GM18868 (cell line): ENCODE results near the gene SFR1.

ENCODE experiments used
- ATAC-seq: cut with Tn5 transposase; IDR thresholded peaks from one replicate; pipeline ENCODE4 v1.9.1; 2021; ENCODE audit warnings: mild to moderate bottlenecking, moderate library complexity; ENCODE audit not compliant: unreplicated experiment

Gene SFR1, protein sequence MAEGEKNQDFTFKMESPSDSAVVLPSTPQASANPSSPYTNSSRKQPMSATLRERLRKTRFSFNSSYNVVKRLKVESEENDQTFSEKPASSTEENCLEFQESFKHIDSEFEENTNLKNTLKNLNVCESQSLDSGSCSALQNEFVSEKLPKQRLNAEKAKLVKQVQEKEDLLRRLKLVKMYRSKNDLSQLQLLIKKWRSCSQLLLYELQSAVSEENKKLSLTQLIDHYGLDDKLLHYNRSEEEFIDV

DNA sequence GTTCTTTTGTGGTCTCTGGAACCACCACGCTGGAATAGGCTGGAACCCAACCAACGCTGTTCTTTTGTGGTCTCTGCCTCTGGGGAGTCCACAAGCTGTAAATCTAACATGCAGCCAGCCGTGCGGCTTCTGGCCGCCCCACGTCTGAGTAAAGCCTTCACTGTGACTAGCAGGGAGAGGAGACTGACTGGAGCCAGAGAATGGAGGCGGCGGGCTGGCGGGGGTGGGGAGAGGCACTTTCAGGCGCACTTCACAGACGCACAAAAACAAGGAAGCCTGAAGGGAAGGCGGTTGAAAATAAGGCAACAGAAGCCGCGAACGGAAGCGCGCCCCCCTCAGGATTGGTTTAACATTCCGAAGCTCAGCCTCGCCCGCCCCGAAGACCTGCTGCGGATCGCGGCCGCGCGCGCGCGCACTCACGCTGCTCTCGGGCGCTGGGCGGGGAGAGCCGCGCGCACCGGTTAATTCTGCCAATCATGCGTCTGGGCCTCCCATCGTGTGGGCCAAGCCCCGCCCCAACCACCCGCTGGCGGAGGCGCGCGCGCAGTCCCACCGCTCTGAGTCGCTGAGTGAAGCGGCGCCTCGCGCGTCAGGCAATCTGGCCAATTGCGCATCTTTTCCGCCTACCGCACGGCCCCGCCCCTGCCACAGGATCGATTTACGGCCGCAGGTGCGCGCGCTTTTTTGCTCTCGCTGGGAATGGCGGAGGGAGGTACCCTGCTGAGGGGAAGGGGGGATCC is at the start of gene SFR1:
TSS of gene SFR1 (plus strand) at position 687 of the 740 bp plus-strand sequence. CDS start at position 700, 13 bp downstream.
- peak; percentile 88 for ATAC-seq

DNA sequence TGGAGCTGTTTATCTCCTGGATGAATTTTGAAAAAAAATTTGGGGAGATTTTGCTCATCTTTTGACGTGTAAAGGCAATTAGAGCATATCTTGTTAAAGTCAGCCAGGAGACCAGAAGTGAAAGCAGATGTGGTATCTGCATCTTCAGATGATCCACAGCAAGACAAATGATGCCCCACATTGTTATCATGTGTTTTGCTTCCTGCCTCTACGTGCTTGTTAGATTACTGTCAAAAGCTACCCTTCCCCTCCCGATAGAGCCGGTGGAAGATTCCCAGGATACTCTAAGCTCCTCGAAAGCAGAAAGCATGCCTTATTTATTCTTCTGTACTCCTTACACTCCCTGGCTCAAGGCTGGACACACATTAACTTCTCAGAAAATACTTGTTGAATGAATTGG is 49.2 kb upstream of the SFR1 start:
- no peak for ATAC-seq

DNA sequence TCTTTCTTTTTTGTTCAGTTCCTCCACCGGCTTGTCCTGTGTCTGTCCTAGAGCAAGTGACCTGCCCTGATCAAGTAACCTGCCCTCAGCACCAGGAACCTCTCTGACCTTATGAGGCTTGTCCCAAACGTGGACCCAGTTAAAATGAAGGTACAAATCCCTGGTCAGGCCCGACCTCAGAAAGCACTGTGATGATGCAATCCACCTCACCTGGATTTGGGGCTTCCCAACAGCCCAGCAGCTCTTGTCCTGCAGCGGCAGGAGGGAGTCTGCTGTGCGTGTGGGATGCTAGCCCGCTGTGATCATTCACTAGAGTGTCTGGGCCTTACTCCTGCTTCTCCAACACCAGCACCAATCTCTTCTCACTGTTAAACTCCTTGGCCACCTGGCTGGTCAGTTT is 47.5 kb upstream of the SFR1 start:
- no peak for ATAC-seq

DNA sequence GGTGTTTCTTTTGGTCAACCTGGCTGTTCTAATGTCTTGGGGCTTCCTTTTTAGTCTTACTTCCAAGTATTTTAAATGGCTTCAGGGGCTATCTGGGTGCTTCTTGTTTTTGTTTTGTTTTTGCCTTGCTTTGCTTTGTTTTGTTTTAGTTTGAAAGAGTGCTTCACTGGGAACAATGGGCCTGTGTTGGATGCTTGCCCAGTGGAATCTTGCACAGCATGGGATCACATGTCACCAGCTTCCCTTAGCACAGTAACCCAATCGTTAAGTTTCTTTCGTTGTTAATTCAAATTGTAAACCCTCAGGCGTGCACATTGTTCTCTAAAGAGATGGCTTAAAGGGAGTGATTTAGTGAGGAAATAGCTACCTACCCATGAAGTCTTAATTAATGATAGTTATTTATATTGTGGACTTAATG is 45.2 kb upstream of the SFR1 start:
- ATAC-seq = no peak

DNA sequence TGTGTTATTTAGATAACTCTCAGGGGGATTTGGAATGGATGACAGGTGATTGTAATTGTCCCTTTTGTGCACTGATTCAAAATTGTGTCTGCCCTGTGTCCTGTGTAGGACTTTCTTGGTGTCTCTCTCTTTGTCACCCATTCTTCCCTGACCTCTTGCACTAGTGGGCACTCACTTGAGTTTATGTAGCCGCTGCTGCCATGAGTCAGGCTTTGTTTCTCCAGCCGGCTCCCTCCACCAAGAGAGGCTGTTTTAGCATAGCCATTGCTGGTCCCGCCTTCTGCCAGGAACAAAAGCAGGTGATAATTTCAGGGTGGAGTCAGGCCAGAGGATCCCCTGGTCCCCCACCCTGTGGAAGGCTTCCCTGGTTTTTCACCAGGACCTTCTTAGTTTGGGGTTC is 44.7 kb upstream of the SFR1 start:
- no peak for ATAC-seq

DNA sequence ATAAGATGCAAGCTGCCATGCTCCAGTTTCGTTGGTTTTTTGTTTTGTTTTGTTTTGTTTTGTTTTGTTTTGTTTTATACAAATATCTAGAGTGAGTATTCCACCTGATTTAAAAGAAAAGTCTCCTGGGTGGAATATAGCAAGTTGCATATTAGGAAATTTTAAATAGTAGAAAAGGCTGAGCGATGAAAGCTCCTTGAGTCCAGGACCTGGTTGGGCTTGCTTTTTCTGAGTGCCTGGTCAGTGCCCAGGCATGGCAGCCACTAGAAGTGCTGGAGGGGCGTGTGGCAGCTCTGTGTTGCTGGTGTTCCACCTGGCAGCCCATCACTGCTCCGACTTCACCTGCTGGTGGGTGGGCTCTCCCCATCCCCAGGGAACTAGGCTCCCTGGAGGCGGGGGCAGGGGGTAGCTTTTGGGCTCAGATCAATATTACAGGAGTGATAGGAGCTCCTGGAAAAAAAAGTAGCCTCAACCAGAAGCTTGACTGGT is 44.3 kb upstream of the SFR1 start:
- no peak for ATAC-seq

DNA sequence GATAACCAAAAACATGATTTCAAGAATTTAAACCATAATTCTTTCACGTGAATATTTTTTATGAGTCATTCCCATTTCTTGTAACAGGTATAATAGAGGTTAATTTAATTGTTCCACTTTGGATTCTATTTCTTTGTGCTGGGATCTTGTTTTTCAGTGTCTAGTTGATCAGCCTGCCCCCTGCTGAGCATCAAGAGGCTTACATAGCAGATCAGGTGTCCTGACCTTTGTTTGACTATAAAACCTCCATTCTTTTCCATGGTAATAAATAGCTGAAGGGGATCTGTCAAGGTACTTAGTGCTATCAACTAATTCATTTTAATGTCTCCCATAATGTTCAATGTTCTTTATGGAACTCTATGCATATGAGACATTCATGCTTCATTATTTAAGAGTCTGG is 41.2 kb upstream of the SFR1 start:
- no peak for ATAC-seq

DNA sequence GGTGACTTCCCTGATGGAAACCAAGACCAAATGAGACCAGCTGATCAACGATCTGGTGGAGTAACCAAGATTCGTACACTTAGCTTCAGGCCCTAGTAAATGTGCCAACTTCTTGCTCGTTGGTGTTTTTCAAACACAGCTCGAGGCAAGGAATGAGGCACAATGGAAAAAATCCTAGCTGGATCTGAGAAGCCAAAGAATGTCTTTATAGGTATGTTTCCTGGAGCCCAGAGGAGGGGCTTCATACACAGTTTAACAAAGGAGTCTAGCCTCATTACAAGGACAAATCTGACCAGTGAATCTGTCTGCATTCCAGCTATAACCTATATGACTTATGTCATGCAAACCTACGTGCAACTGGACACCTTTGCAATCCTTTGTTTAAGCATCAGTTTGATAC is 40.0 kb upstream of the SFR1 start:
- no peak for ATAC-seq

DNA sequence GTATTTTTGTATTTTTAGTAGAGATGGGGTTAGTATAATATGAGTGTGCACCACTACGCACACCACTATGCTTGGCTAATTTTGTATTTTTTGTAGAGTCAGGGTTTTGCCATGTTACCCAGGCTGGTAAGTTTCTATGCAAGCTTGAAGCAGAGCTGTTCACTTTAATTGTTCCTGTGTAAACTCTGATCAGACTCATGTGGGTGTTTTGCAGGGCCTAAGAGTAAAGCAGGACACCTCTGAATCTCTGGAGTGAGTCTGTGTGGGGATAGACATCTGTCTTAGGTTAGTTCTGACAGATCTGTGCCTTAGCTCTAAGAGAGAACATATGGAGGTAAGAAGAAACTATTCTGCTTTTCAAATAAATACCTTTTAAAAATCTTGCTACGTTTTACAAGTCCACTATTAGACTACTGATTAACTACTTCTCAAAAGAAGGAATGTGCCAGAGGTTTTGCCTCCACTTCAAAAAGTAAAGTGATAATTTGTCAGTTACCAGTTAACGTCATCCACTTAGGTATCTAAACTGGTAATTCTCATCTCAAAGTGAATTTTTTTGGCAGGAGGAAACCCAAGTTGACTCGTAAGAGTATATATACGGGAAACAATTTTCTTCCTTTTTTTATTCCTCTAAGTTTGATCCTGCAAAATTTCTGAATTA is 37.4 kb upstream of the SFR1 start:
- no peak for ATAC-seq

DNA sequence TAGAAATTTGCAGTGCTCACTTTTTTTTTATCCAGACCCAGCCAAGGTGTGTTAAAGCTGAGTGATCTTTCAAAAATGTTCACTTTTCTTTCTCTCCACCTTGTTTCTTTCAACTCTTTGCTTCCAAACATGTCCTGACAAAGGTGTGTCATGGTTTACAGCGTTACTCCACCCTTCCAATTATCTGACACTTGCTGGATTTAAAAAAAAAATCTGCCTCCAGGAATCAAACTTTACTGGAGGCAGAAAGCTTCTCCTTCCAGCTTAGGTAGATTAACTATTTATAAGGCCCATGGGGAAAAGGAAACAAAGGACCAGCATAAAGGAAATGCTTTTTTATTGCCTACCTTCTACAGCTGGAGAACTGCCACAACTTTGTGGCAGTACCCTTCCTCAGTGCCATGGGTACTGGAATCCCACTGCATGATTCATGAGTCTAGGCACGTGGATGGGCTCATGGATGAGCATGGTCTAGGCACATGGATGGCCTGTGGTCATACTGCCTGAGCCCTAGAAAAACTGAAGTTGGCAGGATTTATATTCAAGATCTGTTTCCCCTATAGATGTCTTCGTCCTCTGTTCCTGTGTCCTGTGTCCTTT is 36.1 kb upstream of the SFR1 start, which contains the start of gene COL17A1:
TSS of gene COL17A1 (minus strand) at position 80 of the 600 bp plus-strand sequence. CDS start 5,207 bp downstream, outside the sequence.
- ATAC-seq = no peak

DNA sequence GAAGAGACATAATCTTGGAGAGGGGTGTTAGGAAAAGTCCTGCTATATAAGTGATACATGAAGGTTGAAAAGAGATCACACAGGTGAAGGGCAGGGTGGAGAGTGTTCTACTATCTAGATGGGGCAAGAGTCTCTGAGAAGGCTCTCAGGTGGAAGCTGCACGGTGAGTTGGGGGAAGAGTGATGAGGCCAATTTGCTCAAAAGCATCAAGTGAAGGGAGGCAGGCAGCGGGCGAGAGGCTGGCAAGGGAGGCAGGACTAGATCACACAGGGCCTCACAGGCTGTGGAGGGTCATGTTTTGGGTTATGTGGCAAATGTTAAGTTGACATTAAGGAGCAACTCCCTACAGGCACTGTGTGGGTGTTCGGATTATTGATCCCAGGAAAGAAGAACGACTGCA is 33.7 kb upstream of the SFR1 start:
- no peak for ATAC-seq

DNA sequence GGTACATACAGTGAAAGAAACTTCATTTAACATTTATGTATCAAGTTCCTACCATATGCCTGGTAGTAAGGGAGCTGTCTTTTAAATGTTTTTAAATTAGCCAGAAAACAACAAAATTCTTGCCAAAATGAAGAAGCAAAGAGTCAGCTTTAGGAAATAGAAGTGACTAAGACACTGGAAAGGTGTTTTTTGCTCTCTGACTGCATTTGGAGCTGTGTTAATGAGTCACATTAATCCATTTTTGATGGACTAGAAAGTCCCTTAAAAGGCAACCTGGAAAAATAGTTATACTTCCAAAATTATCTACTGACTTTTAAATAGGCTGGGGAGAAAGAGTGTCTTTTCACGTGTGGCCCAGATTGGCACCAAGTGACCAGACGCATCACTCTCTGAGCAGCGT is 32.4 kb upstream of the SFR1 start:
- no peak for ATAC-seq

DNA sequence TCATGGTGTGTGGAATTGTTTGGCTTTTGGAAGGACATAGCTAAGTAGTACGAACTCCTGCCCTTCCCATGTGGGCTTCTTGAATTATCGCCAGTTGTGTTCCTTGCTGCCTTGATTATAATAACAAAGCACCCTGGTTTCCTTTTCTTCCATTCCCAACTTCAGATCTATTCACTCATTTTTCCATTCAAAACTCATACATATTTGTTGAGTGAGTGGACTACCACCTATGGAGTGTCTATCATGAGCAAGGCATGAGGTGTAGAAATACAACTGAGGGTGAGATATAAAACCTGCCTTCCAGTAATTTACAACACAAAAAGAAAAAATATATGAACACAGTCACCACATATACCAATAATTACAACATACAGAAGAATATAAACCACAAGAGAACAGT is 31.4 kb upstream of the SFR1 start:
- no peak for ATAC-seq

DNA sequence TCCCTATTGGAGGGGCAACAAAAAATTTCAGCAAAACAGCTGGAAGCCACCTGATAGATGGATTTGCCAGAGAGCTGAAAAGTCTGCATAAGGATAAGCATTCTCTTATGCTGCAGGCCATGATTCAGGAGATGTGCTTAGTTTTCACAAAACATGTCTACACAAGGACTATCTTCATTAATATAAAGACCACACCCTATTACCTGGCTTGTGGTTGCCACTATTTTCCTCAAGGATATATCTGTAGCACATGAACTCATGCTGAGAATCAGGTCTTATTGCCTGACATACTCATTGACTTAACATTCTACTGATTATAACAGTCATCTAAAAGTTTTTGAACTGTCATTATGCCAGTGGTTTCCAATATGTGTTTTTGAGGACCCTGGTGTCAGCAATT is 29.2 kb upstream of the SFR1 start:
- no peak for ATAC-seq

DNA sequence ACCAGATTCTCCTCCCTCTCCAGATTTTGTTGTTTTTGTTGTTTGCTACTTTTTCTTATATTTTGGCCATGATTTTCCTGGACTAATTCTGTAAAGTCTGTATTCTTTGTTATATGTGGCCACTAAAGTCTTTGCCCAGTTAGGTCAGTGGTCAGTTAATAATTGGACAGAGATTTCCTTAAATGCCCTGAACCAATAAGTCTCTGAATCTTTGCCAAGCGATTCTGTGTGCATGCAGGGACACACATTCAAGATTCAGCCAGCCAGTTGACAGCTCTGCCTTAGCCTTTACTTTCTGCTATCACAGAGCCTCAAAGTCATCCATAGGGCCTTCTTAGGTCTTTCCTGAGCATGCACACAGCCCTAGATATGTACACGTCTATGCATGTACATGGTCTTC is 25.3 kb upstream of the SFR1 start:
- no peak for ATAC-seq

DNA sequence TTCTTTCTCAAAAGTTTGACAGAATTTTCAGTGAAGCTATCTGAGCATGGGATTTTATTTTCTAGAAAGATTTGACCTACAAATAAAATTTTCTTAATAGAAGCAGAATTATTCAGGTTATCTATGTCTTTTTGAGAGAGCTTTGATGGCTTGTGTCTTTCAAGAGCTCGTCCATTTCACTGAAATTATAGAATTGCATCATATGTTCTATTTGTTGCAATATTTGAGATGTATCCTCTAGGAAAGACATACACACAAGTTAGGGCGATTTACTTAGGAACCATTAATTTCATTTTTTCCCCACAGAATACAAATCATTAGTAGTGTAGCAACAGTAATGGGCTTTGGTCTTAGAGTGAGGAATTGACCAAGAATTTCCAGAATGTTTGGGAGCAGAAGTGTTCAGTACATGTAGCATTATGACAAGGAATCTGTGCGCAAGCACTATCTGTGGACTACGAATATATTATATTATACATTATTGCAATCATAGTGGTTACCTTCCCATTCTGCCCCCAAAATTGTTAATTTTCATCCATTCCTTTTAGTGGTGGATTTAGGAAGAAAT is 23.5 kb upstream of the SFR1 start:
- no peak for ATAC-seq

DNA sequence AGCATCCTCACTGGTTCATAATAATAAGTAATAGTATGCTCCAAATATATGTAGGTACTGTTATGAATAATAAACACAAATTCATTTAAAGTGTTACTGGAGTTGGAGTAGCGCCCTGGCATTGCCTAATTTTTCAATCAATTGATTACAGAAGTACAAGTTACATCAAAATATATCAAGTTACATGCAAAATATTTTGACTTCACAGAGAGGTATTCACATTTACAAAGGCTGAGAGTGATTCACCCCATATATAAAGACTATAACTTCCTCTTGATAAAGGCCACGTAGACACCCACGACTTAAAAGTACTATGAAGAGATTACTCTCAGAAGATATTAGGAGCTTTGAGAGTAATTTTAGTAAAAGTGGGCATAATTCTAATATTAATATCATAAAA is 22.7 kb upstream of the SFR1 start:
- no peak for ATAC-seq

DNA sequence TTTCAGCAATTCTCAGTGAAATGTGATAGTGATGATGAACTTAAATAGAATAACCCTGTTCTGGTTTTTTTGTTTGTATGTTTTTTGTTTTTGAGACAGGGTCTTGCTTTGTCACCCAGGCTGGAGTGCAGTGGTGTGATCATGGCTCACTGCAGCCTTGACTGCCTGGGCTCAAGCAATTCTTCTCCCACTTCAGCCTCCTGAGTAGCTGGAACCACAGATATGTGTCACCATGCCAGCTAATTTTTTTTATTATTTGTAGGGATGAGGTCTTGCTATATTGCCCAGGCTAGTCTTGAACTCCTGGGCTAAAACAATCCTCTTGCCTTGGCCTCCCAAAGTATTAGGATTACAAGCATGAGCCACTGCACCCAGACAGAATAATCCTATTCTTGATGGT is 22.0 kb upstream of the SFR1 start:
- no peak for ATAC-seq

DNA sequence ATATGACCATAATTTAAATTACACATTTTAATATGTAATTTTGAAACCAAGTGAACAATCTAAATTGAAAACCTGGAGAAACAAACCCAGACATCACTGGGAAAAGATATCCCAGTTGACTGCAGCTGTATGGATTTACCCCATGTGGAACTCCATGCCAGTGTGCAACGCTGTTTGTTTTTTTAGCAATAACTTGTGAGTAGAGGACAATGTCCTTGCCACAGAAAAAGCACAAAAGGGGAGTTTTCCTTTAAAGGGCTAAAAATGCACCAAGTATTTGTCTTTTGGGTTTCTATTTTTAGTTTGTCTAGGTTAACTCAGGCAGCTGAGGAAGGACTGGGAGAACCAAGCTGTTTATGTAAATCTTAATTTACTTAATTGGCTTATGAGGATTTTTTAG is 21.2 kb upstream of the SFR1 start:
- no peak for ATAC-seq

DNA sequence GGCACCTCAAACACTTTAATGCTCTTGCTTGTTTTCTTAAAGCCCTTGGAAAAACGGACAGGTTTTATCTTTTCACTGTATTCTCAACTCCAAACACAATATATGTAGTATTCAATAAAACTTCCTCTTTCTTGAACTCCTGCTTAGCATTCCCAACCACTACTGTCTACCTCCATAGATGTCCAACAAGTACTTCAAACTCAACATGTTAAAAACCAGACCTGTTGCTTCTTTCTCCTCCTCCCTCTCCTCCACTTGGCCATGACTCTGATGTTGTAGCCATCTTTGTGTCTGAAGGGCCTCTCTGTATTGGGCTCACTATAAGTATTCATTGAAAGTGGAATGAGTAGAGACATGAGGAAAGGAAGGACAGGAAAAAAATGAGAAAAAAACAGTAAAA is 20.1 kb upstream of the SFR1 start:
- ATAC-seq = no peak

DNA sequence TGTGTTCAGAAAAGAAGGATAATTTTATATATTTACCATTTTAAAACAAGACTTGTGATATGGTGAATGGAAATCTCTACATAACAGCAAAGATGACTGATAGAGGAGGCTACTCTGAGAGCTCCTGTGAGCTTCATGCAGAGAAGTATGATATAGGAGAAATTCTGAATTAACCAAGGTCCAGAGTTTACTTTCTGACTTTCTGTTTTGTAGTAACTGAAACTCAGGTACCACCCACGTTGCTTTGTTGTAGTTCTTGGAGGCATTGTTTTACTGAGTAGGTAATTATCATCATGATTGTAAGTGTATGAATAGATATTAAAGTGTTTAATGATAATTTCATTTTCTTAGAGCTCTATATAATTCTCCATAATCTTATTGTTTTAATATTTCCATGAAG is 18.0 kb upstream of the SFR1 start:
- no peak for ATAC-seq
